ENCODE results near the gene C16orf87.
"Not testable (repeated sequence)": the region's sequence is repeated elsewhere in the genome, so short reads cannot be mapped to it uniquely, and the experiment has no call there.

Gene C16orf87

DNA sequence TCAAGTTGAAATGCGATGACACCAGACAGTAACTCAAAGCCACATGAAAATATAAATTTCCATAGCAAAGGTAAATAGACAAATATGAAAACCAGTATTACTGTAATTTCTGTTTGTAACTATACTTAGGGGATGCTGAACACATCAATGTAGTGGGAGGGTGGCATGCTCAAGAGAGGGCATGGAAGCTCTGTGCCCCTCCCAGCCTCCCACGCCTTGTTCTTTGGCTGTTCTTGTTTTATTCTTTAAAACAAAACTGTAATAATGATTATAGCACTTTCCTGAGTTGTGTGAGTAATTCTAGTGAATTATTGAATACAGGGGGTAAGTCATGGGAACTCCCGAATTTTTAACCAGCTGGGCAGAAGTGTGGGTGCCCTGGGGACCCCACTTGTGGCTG is 42.2 kb upstream of the C16orf87 start (continued):
- TF ChIP-seq, protein P1, sequence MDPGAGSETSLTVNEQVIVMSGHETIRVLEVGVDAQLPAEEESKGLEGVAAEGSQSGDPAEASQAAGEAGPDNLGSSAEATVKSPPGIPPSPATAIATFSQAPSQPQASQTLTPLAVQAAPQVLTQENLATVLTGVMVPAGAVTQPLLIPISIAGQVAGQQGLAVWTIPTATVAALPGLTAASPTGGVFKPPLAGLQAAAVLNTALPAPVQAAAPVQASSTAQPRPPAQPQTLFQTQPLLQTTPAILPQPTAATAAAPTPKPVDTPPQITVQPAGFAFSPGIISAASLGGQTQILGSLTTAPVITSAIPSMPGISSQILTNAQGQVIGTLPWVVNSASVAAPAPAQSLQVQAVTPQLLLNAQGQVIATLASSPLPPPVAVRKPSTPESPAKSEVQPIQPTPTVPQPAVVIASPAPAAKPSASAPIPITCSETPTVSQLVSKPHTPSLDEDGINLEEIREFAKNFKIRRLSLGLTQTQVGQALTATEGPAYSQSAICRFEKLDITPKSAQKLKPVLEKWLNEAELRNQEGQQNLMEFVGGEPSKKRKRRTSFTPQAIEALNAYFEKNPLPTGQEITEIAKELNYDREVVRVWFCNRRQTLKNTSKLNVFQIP (CRISPR knock-in tag; IDR thresholded peaks at IDR 0.05; ENCODE audit: borderline replicate concordance, low read depth), result no peak
- TF ChIP-seq, protein P2, sequence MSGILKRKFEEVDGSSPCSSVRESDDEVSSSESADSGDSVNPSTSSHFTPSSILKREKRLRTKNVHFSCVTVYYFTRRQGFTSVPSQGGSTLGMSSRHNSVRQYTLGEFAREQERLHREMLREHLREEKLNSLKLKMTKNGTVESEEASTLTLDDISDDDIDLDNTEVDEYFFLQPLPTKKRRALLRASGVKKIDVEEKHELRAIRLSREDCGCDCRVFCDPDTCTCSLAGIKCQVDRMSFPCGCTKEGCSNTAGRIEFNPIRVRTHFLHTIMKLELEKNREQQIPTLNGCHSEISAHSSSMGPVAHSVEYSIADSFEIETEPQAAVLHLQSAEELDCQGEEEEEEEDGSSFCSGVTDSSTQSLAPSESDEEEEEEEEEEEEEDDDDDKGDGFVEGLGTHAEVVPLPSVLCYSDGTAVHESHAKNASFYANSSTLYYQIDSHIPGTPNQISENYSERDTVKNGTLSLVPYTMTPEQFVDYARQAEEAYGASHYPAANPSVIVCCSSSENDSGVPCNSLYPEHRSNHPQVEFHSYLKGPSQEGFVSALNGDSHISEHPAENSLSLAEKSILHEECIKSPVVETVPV (CRISPR knock-in tag; IDR thresholded peaks at IDR 0.05), result no peak

DNA sequence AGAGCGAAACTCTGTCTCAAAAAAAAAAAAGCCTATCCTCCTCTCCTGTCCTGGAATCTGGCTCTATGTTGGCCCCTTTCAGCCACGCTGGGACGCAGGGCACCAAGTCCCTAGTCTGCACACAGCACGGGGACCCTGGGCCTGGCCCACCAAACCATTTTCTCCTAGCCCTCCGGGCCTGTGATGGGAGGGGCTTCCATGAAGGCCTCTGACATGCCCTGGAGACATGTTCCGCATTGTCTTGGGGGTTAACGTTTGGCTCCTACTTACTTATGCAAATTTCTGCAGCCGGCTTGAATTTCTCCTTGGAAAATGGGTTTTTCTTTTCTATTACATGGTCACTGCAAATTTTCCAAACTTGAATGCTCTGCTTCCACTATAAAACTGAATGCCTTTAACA is 40.6 kb upstream of the C16orf87 start:
- no peak for TF ChIP-seq TCF4 (CRISPR knock-in tag; IDR thresholded peaks at IDR 0.05; ENCODE audit: borderline replicate concordance)
- TF ChIP-seq ZC3H10 (CRISPR knock-in tag; IDR thresholded peaks at IDR 0.05), result no peak
- TF ChIP-seq ISL1 (CRISPR knock-in tag; IDR thresholded peaks at IDR 0.05), result no peak
- no peak for TF ChIP-seq ESRRG (CRISPR knock-in tag; IDR thresholded peaks at IDR 0.05)
- TF ChIP-seq, protein P3, sequence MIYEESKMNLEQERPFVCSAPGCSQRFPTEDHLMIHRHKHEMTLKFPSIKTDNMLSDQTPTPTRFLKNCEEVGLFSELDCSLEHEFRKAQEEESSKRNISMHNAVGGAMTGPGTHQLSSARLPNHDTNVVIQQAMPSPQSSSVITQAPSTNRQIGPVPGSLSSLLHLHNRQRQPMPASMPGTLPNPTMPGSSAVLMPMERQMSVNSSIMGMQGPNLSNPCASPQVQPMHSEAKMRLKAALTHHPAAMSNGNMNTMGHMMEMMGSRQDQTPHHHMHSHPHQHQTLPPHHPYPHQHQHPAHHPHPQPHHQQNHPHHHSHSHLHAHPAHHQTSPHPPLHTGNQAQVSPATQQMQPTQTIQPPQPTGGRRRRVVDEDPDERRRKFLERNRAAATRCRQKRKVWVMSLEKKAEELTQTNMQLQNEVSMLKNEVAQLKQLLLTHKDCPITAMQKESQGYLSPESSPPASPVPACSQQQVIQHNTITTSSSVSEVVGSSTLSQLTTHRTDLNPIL (CRISPR knock-in tag; IDR thresholded peaks at IDR 0.05; ENCODE audit: low read depth), result no peak
- TF ChIP-seq, protein P4, sequence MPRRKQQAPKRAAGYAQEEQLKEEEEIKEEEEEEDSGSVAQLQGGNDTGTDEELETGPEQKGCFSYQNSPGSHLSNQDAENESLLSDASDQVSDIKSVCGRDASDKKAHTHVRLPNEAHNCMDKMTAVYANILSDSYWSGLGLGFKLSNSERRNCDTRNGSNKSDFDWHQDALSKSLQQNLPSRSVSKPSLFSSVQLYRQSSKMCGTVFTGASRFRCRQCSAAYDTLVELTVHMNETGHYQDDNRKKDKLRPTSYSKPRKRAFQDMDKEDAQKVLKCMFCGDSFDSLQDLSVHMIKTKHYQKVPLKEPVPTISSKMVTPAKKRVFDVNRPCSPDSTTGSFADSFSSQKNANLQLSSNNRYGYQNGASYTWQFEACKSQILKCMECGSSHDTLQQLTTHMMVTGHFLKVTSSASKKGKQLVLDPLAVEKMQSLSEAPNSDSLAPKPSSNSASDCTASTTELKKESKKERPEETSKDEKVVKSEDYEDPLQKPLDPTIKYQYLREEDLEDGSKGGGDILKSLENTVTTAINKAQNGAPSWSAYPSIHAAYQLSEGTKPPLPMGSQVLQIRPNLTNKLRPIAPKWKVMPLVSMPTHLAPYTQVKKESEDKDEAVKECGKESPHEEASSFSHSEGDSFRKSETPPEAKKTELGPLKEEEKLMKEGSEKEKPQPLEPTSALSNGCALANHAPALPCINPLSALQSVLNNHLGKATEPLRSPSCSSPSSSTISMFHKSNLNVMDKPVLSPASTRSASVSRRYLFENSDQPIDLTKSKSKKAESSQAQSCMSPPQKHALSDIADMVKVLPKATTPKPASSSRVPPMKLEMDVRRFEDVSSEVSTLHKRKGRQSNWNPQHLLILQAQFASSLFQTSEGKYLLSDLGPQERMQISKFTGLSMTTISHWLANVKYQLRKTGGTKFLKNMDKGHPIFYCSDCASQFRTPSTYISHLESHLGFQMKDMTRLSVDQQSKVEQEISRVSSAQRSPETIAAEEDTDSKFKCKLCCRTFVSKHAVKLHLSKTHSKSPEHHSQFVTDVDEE (CRISPR knock-in tag; IDR thresholded peaks at IDR 0.05), result no peak
- TF ChIP-seq CSDC2 (CRISPR knock-in tag; IDR thresholded peaks at IDR 0.05), result no peak
- no peak for TF ChIP-seq TOX (CRISPR knock-in tag; IDR thresholded peaks at IDR 0.05; ENCODE audit: borderline replicate concordance)
- TF ChIP-seq ZNF8 (CRISPR knock-in tag; IDR thresholded peaks at IDR 0.05), result no peak
- no peak for TF ChIP-seq ZFP3 (CRISPR knock-in tag; IDR thresholded peaks at IDR 0.05)
- TF ChIP-seq OSR1 (CRISPR knock-in tag; IDR thresholded peaks at IDR 0.05), result no peak
- TF ChIP-seq, protein P1 (CRISPR knock-in tag; IDR thresholded peaks at IDR 0.05; ENCODE audit: borderline replicate concordance, low read depth), result no peak
- TF ChIP-seq, protein P2 (CRISPR knock-in tag; IDR thresholded peaks at IDR 0.05), result no peak
- no peak for TF ChIP-seq PPARA (CRISPR knock-in tag; IDR thresholded peaks at IDR 0.05; ENCODE audit: borderline replicate concordance)
- TF ChIP-seq GLIS3 (CRISPR knock-in tag; IDR thresholded peaks at IDR 0.05), result no peak
- no peak for TF ChIP-seq RARB (CRISPR knock-in tag; IDR thresholded peaks at IDR 0.05)
- TF ChIP-seq ZFP30 (CRISPR knock-in tag; IDR thresholded peaks at IDR 0.05), result no peak
- ATAC-seq, result no peak

DNA sequence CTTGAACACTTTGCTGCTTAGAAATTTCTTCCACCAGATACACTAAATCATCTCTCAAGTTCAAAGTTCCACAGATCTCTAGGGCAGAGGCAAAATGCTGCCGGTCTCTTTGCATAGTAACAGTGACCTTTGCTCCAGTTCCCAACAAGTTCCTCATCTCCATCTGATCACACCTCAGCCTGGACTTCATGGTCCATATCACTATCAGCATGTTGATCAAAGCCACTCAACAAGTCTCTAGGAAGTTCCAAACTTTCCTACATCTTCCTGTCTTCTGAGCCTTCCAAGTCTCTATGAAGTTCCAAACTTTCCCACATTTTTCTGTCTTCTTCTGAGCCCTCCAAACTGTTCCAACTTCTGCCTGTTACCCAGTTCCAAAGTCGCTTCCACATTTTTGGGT is 37.9 kb upstream of the C16orf87 start:
- ATAC-seq, result not testable (repeated sequence)

DNA sequence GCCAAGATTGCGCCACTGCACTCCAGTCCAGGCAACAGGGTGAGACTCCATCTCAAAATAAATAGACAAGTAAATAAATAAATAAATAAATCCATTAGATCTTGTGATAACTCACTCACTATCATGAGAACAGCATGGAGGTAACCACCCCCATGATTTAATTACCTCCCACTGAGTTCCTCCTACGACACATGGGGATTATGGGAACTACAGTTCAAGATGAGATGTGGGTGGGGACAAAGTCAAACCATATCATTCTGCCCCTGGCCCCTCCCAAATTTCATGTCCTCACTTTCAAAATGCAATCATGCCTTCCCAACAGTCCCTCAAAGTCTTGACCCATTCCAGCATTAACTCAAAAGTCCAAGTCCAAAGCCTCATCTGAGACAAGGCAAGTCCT is 36.5 kb upstream of the C16orf87 start:
- ATAC-seq, result not testable (repeated sequence)
